Bone marrow (tissue), 2 donors: ENCODE data around the gene IFT20.
"Not testable (repeated sequence)": the region's sequence is repeated elsewhere in the genome, so short reads cannot be mapped to it uniquely, and the experiment has no call there.

ENCODE experiments used
- DNase-seq, 2 donors: peaks; one replicate each; lab custom pipeline; 2025; lab: John Stamatoyannopoulos, UW

The IFT20 gene

GRCh38 chr17:28315846-28316705, 19.2 kb downstream of the IFT20 start:
- no peak for DNase-seq

- DNase-seq: no peak
Observed at GRCh38 chr17:28313841-28314240, 21.4 kb downstream of the IFT20 start.

GRCh38 chr17:28306954-28307401, 28.3 kb downstream of the IFT20 start:
- no peak for DNase-seq

- no peak for DNase-seq
Observed at GRCh38 chr17:28298449-28298848, 36.8 kb downstream of the IFT20 start.

GRCh38 chr17:28295677-28296578, 39.3 kb downstream of the IFT20 start:
- DNase-seq: no peak

- no peak for DNase-seq
Observed at GRCh38 chr17:28293994-28294393, 41.3 kb downstream of the IFT20 start.

GRCh38 chr17:28292878-28293277, 42.4 kb downstream of the IFT20 start:
- not testable (repeated sequence) for DNase-seq

GRCh38 chr17:28291780-28292330, 43.4 kb downstream of the IFT20 start:
- no peak for DNase-seq

- DNase-seq: no peak
Observed at GRCh38 chr17:28290703-28291102, 44.6 kb downstream of the IFT20 start.

- DNase-seq: no peak
Observed at GRCh38 chr17:28285965-28286364, 49.3 kb downstream of the IFT20 start.

GRCh38 chr17:28282596-28282995, 52.7 kb downstream of the IFT20 start:
- DNase-seq: no peak

- no peak for DNase-seq
Observed at GRCh38 chr17:28280826-28281225, 54.4 kb downstream of the IFT20 start.

GRCh38 chr17:28279411-28279810, 55.9 kb downstream of the IFT20 start:
- DNase-seq: no peak
